Panc1 (cell line): ENCODE measurements around the gene C19orf25.

Experiments used
- POLR2AphosphoS5 ChIP-seq: IDR thresholded peaks from 2 replicates; pipeline ENCODE4 v1.6.1; 2012; ENCODE audit warnings: mild to moderate bottlenecking, low read depth, low read length, moderate library complexity
- SIN3A ChIP-seq: IDR thresholded peaks from 2 replicates; pipeline ENCODE4 v1.6.1; 2012; ENCODE audit warnings: low read depth, mild to moderate bottlenecking, low read length, moderate library complexity, borderline replicate concordance; ENCODE audit not compliant: insufficient read depth
- TCF7L2 ChIP-seq: IDR thresholded peaks from 2 replicates; pipeline ENCODE4 v1.6.1; 2011; ENCODE audit warnings: mild to moderate bottlenecking, low read depth, low read length, inconsistent platforms
- TF ChIP-seq, protein P1 (sequence below): fragments of 450-650 bp; IDR thresholded peaks from 2 replicates; pipeline ENCODE4 v1.5.1; 2017; ENCODE audit warnings: mild to moderate bottlenecking
- TF ChIP-seq, protein P2 (sequence below), 2 experiments: IDR thresholded peaks; 2 replicates each; pipeline ENCODE4 v1.6.1; 2011 to 2012; ENCODE audit warnings: low read depth in 2 of 2, control low read depth in 1 of 2, low read length in 1 of 2, mild to moderate bottlenecking in 1 of 2, moderate library complexity in 1 of 2; ENCODE audit not compliant: insufficient read depth in 1 of 2

DNA sequence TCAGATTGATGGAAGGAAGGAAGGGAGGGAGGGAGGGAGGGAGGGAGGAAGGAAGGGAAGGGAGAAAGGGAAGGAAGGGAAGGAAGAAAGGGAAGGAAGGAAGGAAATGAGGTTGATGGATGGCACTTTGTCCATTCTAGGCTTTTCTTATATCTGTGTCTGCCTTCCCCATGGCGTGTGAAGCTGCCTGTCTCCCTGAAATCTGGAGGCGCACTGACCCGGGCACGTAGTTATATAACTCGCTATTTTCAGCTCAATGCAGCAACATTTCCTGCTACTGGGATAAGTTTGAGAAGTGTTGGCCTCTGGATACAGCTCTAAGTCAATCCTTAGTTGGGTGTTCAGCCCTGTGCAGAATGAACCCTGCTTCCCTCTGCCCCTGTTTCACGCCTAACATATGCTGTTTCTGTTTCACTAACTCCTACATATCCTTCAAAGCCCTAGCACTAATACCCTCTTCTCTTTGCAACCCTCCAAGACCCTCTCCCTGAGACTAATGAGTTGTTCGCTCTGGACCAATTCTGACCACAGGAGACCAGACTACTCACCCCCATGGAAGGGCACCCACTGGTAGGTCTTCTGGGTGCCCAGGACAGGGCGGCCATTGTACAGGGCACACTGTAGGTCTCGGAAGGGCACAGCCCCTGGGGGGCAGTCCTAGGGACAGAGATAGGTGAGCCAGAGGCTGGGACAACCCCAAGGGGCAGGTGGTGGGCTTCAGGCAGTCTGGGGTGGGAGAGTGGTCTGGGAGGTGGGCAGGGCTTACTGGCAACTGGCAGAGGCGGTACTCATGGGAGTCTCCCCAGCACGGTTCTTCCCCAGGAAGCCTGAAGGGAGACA lies 30.8 kb upstream of the C19orf25 start:
- TF ChIP-seq, protein P1, sequence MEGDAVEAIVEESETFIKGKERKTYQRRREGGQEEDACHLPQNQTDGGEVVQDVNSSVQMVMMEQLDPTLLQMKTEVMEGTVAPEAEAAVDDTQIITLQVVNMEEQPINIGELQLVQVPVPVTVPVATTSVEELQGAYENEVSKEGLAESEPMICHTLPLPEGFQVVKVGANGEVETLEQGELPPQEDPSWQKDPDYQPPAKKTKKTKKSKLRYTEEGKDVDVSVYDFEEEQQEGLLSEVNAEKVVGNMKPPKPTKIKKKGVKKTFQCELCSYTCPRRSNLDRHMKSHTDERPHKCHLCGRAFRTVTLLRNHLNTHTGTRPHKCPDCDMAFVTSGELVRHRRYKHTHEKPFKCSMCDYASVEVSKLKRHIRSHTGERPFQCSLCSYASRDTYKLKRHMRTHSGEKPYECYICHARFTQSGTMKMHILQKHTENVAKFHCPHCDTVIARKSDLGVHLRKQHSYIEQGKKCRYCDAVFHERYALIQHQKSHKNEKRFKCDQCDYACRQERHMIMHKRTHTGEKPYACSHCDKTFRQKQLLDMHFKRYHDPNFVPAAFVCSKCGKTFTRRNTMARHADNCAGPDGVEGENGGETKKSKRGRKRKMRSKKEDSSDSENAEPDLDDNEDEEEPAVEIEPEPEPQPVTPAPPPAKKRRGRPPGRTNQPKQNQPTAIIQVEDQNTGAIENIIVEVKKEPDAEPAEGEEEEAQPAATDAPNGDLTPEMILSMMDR: no peak
- TF ChIP-seq POLR2AphosphoS5 (no peak), SIN3A (no peak), TCF7L2 (no peak)
- TF ChIP-seq, protein P2, sequence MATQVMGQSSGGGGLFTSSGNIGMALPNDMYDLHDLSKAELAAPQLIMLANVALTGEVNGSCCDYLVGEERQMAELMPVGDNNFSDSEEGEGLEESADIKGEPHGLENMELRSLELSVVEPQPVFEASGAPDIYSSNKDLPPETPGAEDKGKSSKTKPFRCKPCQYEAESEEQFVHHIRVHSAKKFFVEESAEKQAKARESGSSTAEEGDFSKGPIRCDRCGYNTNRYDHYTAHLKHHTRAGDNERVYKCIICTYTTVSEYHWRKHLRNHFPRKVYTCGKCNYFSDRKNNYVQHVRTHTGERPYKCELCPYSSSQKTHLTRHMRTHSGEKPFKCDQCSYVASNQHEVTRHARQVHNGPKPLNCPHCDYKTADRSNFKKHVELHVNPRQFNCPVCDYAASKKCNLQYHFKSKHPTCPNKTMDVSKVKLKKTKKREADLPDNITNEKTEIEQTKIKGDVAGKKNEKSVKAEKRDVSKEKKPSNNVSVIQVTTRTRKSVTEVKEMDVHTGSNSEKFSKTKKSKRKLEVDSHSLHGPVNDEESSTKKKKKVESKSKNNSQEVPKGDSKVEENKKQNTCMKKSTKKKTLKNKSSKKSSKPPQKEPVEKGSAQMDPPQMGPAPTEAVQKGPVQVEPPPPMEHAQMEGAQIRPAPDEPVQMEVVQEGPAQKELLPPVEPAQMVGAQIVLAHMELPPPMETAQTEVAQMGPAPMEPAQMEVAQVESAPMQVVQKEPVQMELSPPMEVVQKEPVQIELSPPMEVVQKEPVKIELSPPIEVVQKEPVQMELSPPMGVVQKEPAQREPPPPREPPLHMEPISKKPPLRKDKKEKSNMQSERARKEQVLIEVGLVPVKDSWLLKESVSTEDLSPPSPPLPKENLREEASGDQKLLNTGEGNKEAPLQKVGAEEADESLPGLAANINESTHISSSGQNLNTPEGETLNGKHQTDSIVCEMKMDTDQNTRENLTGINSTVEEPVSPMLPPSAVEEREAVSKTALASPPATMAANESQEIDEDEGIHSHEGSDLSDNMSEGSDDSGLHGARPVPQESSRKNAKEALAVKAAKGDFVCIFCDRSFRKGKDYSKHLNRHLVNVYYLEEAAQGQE (IDR thresholded peaks at IDR 0.05; ENCODE audit: insufficient read depth in 1 of 2, low read depth in 2 of 2, low read length in 1 of 2): no peak
